Fibroblast of skin of left biceps (primary cell): Measurements from ENCODE around the gene GABARAPL1.

Experiments
- DNase-seq, 2 experiments: peaks; one replicate each; pipeline ENCODE4 v3.0.0-alpha.2; 2013; ENCODE audit warnings: low read depth in 2 of 2

The GABARAPL1 gene

GRCh38 chr12:10234562-10234961 is 21.9 kb downstream of the GABARAPL1 start:
- DNase-seq, result no peak

GRCh38 chr12:10235761-10236631 is 23.3 kb downstream of the GABARAPL1 start:
- DNase-seq, result no peak

GRCh38 chr12:10236720-10237119 is 24.0 kb downstream of the GABARAPL1 start:
- no peak for DNase-seq

GRCh38 chr12:10238526-10238925 is 25.8 kb downstream of the GABARAPL1 start:
- no peak for DNase-seq

- no peak for DNase-seq
Measured at GRCh38 chr12:10241290-10241689, 28.6 kb downstream of the GABARAPL1 start.

GRCh38 chr12:10241727-10242126 is 29.1 kb downstream of the GABARAPL1 start:
- no peak for DNase-seq

- DNase-seq, result no peak
Measured at GRCh38 chr12:10242539-10242938, 29.9 kb downstream of the GABARAPL1 start.

GRCh38 chr12:10243818-10244520 is 31.3 kb downstream of the GABARAPL1 start:
- no peak for DNase-seq

- no peak for DNase-seq
Measured at GRCh38 chr12:10247436-10248058, 34.9 kb downstream of the GABARAPL1 start.

- no peak for DNase-seq
Measured at GRCh38 chr12:10249690-10250455, 37.2 kb downstream of the GABARAPL1 start.

GRCh38 chr12:10251669-10252068 is 39.0 kb downstream of the GABARAPL1 start:
- no peak for DNase-seq

- no peak for DNase-seq
Measured at GRCh38 chr12:10252201-10252600, 39.5 kb downstream of the GABARAPL1 start.

GRCh38 chr12:10256064-10256463 is 43.4 kb downstream of the GABARAPL1 start:
- no peak for DNase-seq

GRCh38 chr12:10260927-10261326 is 48.2 kb downstream of the GABARAPL1 start:
- no peak for DNase-seq

- no peak for DNase-seq
Measured at GRCh38 chr12:10268037-10268436, 55.4 kb downstream of the GABARAPL1 start.

- DNase-seq, result no peak
Measured at GRCh38 chr12:10272467-10272866, 59.8 kb downstream of the GABARAPL1 start.
